Adrenal gland (tissue), 12 donors: ENCODE results near the gene UBE2H. TPM values are rescaled to one million over a fixed set of nuclear protein-coding genes. Genes with fewer than 3 reads are reported as not detected.

ENCODE experiments used
- DNase-seq, 7 donors: peaks; one replicate each; pipeline ENCODE4 v3.0.0-alpha.2; 2019 to 2020
- H3K27ac ChIP-seq, 5 donors: fragments of 200-600 bp; sonication (generic) in 4 of 5; 1 replicate in 3 of 5; 2 replicates in 2 of 5; pipeline versions ENCODE4 v1.5.1 to v1.8.0; 2016 to 2020; ENCODE audit warnings: mild to moderate bottlenecking in 1 of 5
- H3K27me3 ChIP-seq: fragments of 200-600 bp; 2 replicates; pipeline ENCODE4 v1.8.0; 2021
- H3K36me3 ChIP-seq, 2 donors: fragments of 200-600 bp; replicated peaks in 1 of 2; 1 replicate in 1 of 2; 2 replicates in 1 of 2; pipeline versions ENCODE4 v1.5.1 to v1.8.0; 2018 to 2022
- H3K4me1 ChIP-seq, 2 donors: fragments of 200-600 bp; replicated peaks in 1 of 2; 1 replicate in 1 of 2; 2 replicates in 1 of 2; pipeline versions ENCODE4 v1.5.1 to v1.8.0; 2018 to 2021
- H3K4me3 ChIP-seq, 4 donors: fragments of 200-600 bp; sonication (generic) in 3 of 4; one replicate each; pipeline ENCODE4 v1.5.1; 2016 to 2018
- H3K9me3 ChIP-seq, 3 donors: fragments of 200-600 bp; sonication (generic) in 1 of 3; replicated peaks in 1 of 3; 1 replicate in 2 of 3; 2 replicates in 1 of 3; pipeline versions ENCODE4 v1.5.1 to v1.8.0; 2016 to 2021
- CTCF ChIP-seq, 6 experiments: fragments of 450-650 bp in 4 of 6; fragments of 200-600 bp in 2 of 6; sonication (generic) in 1 of 6; IDR thresholded peaks; 1 replicate in 5 of 6; 2 replicates in 1 of 6; pipeline versions ENCODE4 v1.5.1 to v1.8.0; 2016 to 2021; ENCODE audit warnings: antibody characterized with exemption in 6 of 6, mild to moderate bottlenecking in 2 of 6, moderate library complexity in 1 of 6
- POLR2A ChIP-seq, 2 donors: fragments of 450-650 bp; IDR thresholded peaks; one replicate each; pipeline ENCODE4 v1.6.1; 2017; ENCODE audit warnings: antibody characterized with exemption in 2 of 2, mild to moderate bottlenecking in 2 of 2, moderate library complexity in 1 of 2
- WGBS, 4 donors: extraction: QIAGEN DNeasy Blood & Tissue Kit in 2 of 4; methylation state at CpG; one replicate each; pipeline versions ENCODE4 v1.1.5 to v1.1.7; 2013 to 2017; 5-methylcytosine and 5-hydroxymethylcytosine counted together
- intact Hi-C, 2 donors: fragments of 100-400 bp; cut with DNase I; formaldehyde crosslinking; loops; one replicate each; pipeline versions ENCODE4 v1.14.1 to v1.15.0; 2022 to 2023
- polyA plus RNA-seq, 3 donors: library from polyadenylated mRNA; stranded (reverse); fragments of 200-250 nt in 2 of 3; fragments of 350-450 nt in 1 of 3; fragmentation: Illumina TruSeq in 1 of 3; extraction: RNeasy Lipid Tissue Mini Kit (QIAGEN cat#74804) in 1 of 3; gene quantifications; one replicate each; pipeline ENCODE4 v1.2.3, GENCODE V29; 2013 to 2014
- total RNA-seq, 9 donors: library from RNA; depleted of rRNA in 4 of 9; stranded (reverse); fragments of >200 nt in 4 of 9; fragments of 120-200 nt in 1 of 9; fragmentation: NEBNext Ultra II Directional in 1 of 9; extraction: Animal tissue kit (Norgen Biotek cat#: 25700) in 1 of 9; gene quantifications; one replicate each; pipeline versions ENCODE4 v1.1.0 to v1.2.4, GENCODE V29; 2013 to 2023
- donor health status: healthy with polysubstance abuse.
- donor health status: Bipolar disorder and iron deficiency.
- donor health status: DM: yes; HTN: yes; CAD: no.
- donor health status: DM: no; HTN: no; CAD: no.
- donor health status: DM: no; HTN: no; CAD: no.
- donor health status: DM: yes; HTN: yes; CAD: no.

UBE2H gene
- total and polyA plus RNA-seq, 12 donors: 48.3 to 392 (median 143) TPM

GRCh38 chr7:129911790-129912189 is 41.0 kb downstream of the UBE2H start:
- H3K9me3 ChIP-seq: no peaks in the 10 kb centered on the region
- no peak for DNase-seq
- intact Hi-C loops: no loop called here
- H3K36me3 ChIP-seq: no peaks in the 10 kb centered on the region
- WGBS, 4 donors: 86 to 96% (median 91%) methylated on average over 6 of the region's 6 CpGs
- no peaks in the 10 kb centered on the region for H3K27me3 ChIP-seq
- H3K4me1 ChIP-seq: peaks cover 36 to 78% of the 10 kb centered on the region in 2 donors
- H3K27ac ChIP-seq: no peak overlapping the region
- H3K4me3 ChIP-seq: no peak overlapping the region
- TF ChIP-seq POLR2A (IDR thresholded peaks at IDR 0.05): no peak
- no peak for TF ChIP-seq CTCF (IDR thresholded peaks at IDR 0.05)

- peaks cover 19 to 76% of the 10 kb centered on the region in 2 donors for H3K4me1 ChIP-seq
- H3K9me3 ChIP-seq: no peaks in the 10 kb centered on the region
- WGBS, 4 donors: 92 to 95% (median 94%) methylated on average over 4 of the region's 4 CpGs
- H3K4me3 ChIP-seq: no peak overlapping the region
- DNase-seq: no peak
- no peak overlapping the region for H3K27ac ChIP-seq
- intact Hi-C loops: no loop called here
- no peaks in the 10 kb centered on the region for H3K36me3 ChIP-seq
- H3K27me3 ChIP-seq: no peaks in the 10 kb centered on the region
- TF ChIP-seq CTCF (IDR thresholded peaks at IDR 0.05): no peak
- TF ChIP-seq POLR2A (IDR thresholded peaks at IDR 0.05): no peak
Observed at GRCh38 chr7:129909669-129910068, 43.1 kb downstream of the UBE2H start.

- Histone ChIP-seq H3K27me3 (no peaks in the 10 kb centered on the region), H3K27ac (peak overlapping the region in 2 of 5 donors; percentile 3 to 66), H3K4me1 (peaks cover 27 to 77% of the 10 kb centered on the region in 2 donors), H3K36me3 (peaks cover 0 to 3% of the 10 kb centered on the region in 2 donors), H3K9me3 (no peaks in the 10 kb centered on the region), H3K4me3 (no peak overlapping the region)
- WGBS, 4 donors: 47 to 71% (median 61%) methylated on average over 1 of the region's 1 CpG
- intact Hi-C loops: no loop called here
- TF ChIP-seq CTCF (IDR thresholded peaks at IDR 0.05): no peak
- TF ChIP-seq POLR2A (IDR thresholded peaks at IDR 0.05): no peak
- no peak for DNase-seq
Observed at GRCh38 chr7:129908181-129908580, 44.6 kb downstream of the UBE2H start.

- Histone ChIP-seq H3K27me3 (no peaks in the 10 kb centered on the region), H3K36me3 (peaks cover 0 to 6% of the 10 kb centered on the region in 2 donors), H3K4me1 (peaks cover 36 to 80% of the 10 kb centered on the region in 2 donors), H3K4me3 (no peak overlapping the region), H3K27ac (peak overlapping the region in 3 of 5 donors; percentile 38 to 66 (median 52)), H3K9me3 (no peaks in the 10 kb centered on the region)
- WGBS, 4 donors: 68 to 77% (median 76%) methylated on average over 11 of the region's 11 CpGs
- TF ChIP-seq POLR2A (IDR thresholded peaks at IDR 0.05) (no peak), CTCF (IDR thresholded peaks at IDR 0.05) (no peak)
- intact Hi-C loops: no loop called here
- DNase-seq: no peak
Observed at GRCh38 chr7:129907122-129907736, 45.5 kb downstream of the UBE2H start.
